HG03442 (cell line): ENCODE data around the gene SLC25A44.

Experiments used
- ATAC-seq: cut with Tn5 transposase; IDR thresholded peaks from one replicate; pipeline ENCODE4 v1.9.1; 2021; ENCODE audit warnings: mild to moderate bottlenecking, moderate library complexity; ENCODE audit not compliant: unreplicated experiment

Gene SLC25A44

GRCh38 chr1:156233426-156234127 lies 39.7 kb downstream of the SLC25A44 start:
- ATAC-seq = no peak

GRCh38 chr1:156236164-156236563 lies 42.3 kb downstream of the SLC25A44 start:
- no peak for ATAC-seq

GRCh38 chr1:156238248-156238647 lies 44.3 kb downstream of the SLC25A44 start:
- ATAC-seq = no peak

- no peak for ATAC-seq
Measured at GRCh38 chr1:156241311-156241811, 47.5 kb downstream of the SLC25A44 start.

- no peak for ATAC-seq
Measured at GRCh38 chr1:156241926-156242325, 48.0 kb downstream of the SLC25A44 start, which contains the start of gene BGLAP. TSS of gene BGLAP (plus strand) at chr1:156242184. CDS start at chr1:156242232, 48 bp downstream.

GRCh38 chr1:156242738-156243137 lies 48.8 kb downstream of the SLC25A44 start:
- no peak for ATAC-seq

GRCh38 chr1:156244126-156244525 lies 50.2 kb downstream of the SLC25A44 start:
- no peak for ATAC-seq

- no peak for ATAC-seq
Measured at GRCh38 chr1:156244712-156245111, 50.8 kb downstream of the SLC25A44 start.

GRCh38 chr1:156245451-156246232 lies 51.7 kb downstream of the SLC25A44 start:
- no peak for ATAC-seq

- no peak for ATAC-seq
Measured at GRCh38 chr1:156246241-156246780, 52.4 kb downstream of the SLC25A44 start.

GRCh38 chr1:156246781-156247459 lies 53.0 kb downstream of the SLC25A44 start:
- no peak for ATAC-seq

GRCh38 chr1:156247460-156248322 lies 53.8 kb downstream of the SLC25A44 start, which contains the start of gene PAQR6:
TSS of gene PAQR6 (minus strand) at chr1:156248056. CDS start at chr1:156246731, 1,325 bp downstream.
- ATAC-seq = no peak

- no peak for ATAC-seq
Measured at GRCh38 chr1:156248323-156248683, 54.4 kb downstream of the SLC25A44 start.

- ATAC-seq = no peak
Measured at GRCh38 chr1:156249593-156249992, 55.7 kb downstream of the SLC25A44 start.

- ATAC-seq = no peak
Measured at GRCh38 chr1:156251527-156251926, 57.6 kb downstream of the SLC25A44 start.

- no peak for ATAC-seq
Measured at GRCh38 chr1:156253634-156254033, 59.7 kb downstream of the SLC25A44 start.

GRCh38 chr1:156257711-156258110 lies 63.8 kb downstream of the SLC25A44 start:
- ATAC-seq = no peak

- no peak for ATAC-seq
Measured at GRCh38 chr1:156258859-156259258, 65.0 kb downstream of the SLC25A44 start.

- ATAC-seq = no peak
Measured at GRCh38 chr1:156259805-156260204, 65.9 kb downstream of the SLC25A44 start.

GRCh38 chr1:156260896-156261295 lies 67.0 kb downstream of the SLC25A44 start:
- no peak for ATAC-seq
